ENCODE data around the gene KRTAP5-2.

DNA sequence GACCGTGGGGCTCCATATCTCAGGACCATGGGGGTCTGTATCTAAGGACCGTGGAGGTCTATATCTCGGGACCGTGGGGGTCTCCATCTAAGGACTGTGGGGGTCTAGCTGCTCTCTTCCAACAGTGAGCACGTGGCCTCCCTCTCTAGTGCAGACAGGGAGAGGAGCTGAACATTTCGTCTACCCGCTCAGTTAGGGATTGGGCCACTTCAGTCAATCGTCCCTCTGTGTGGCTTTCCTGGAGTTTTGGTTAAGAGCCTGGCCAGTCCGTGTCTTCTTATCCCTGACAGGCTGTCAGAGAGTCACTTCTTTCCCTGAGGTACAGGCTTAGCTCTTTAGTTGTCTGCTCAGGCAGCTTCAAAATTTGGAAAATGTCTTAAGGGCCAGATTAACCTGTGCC lies 16.1 kb downstream of the KRTAP5-2 start:
- no peak for TF ChIP-seq CTCF (conservative IDR thresholded peaks at IDR 0.05; ENCODE audit: low read length)
- TF ChIP-seq EZH2phosphoT487 (IDR thresholded peaks at IDR 0.05; ENCODE audit: borderline replicate concordance) = no peak

All from Loucy (cell line).